Upper lobe of right lung (tissue), 1 donor: ENCODE measurements around the gene KRT6B. TPM values are rescaled to one million over a fixed set of nuclear protein-coding genes. Genes with fewer than 3 reads are reported as not detected.
"Not testable (repeated sequence)": the region's sequence is repeated elsewhere in the genome, so short reads cannot be mapped to it uniquely, and the experiment has no call there.

ENCODE experiments used
- ATAC-seq: fragments of 200-7000 bp; cut with Tn5 transposase; one replicate; pipeline ENCODE4 v1.9.1; 2020; ENCODE audit warnings: mild to moderate bottlenecking, moderate library complexity
- DNase-seq: peaks from one replicate; pipeline ENCODE4 v3.0.0-alpha.2; 2020
- H3K27ac ChIP-seq: fragments of 200-600 bp; one replicate; pipeline ENCODE4 v1.8.0; 2022
- H3K27me3 ChIP-seq: fragments of 200-600 bp; one replicate; pipeline ENCODE4 v1.8.0; 2022; ENCODE audit warnings: mild to moderate bottlenecking
- H3K36me3 ChIP-seq: fragments of 200-600 bp; one replicate; pipeline ENCODE4 v1.8.0; 2022
- H3K4me1 ChIP-seq: fragments of 200-600 bp; one replicate; pipeline ENCODE4 v1.8.0; 2022
- H3K4me3 ChIP-seq: fragments of 200-600 bp; one replicate; pipeline ENCODE4 v1.8.0; 2022; ENCODE audit warnings: mild to moderate bottlenecking
- H3K9me3 ChIP-seq: fragments of 200-600 bp; one replicate; pipeline ENCODE4 v1.8.0; 2022
- intact Hi-C: fragments of 100-400 bp; cut with DNase I; formaldehyde crosslinking; loops from one replicate; pipeline ENCODE4 v1.11.0; 2022
- total RNA-seq: library from RNA; stranded (reverse); fragmentation: NEBNext Ultra II Directional; extraction: Animal tissue kit (Norgen Biotek cat#: 25700); gene quantifications from one replicate; pipeline ENCODE4 v1.2.1, GENCODE V29; 2021
- TF ChIP-seq, protein P1 (sequence below): fragments of 200-600 bp; IDR thresholded peaks from one replicate; pipeline ENCODE4 v1.8.0; 2022; ENCODE audit warnings: antibody characterized with exemption
- donor health status: DM: no; HTN: yes; CAD: no; lungs with severe emphysema.

KRT6B gene
- total RNA-seq, 1 donor from 2014 or later = not detected

- ATAC-seq (peak; percentile 14), DNase-seq (no peak)
- Histone ChIP-seq H3K27ac (no peak overlapping the region), H3K27me3 (peaks cover 4% of the 10 kb centered on the region), H3K36me3 (no peaks in the 10 kb centered on the region), H3K9me3 (no peaks in the 10 kb centered on the region), H3K4me3 (no peak overlapping the region), H3K4me1 (peaks cover 2% of the 10 kb centered on the region)
- intact Hi-C loops = no loop called here
- TF ChIP-seq, protein P1, sequence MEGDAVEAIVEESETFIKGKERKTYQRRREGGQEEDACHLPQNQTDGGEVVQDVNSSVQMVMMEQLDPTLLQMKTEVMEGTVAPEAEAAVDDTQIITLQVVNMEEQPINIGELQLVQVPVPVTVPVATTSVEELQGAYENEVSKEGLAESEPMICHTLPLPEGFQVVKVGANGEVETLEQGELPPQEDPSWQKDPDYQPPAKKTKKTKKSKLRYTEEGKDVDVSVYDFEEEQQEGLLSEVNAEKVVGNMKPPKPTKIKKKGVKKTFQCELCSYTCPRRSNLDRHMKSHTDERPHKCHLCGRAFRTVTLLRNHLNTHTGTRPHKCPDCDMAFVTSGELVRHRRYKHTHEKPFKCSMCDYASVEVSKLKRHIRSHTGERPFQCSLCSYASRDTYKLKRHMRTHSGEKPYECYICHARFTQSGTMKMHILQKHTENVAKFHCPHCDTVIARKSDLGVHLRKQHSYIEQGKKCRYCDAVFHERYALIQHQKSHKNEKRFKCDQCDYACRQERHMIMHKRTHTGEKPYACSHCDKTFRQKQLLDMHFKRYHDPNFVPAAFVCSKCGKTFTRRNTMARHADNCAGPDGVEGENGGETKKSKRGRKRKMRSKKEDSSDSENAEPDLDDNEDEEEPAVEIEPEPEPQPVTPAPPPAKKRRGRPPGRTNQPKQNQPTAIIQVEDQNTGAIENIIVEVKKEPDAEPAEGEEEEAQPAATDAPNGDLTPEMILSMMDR = no peak
Observed at GRCh38 chr12:52411815-52412214, 40.1 kb downstream of the KRT6B start.

- H3K4me1 ChIP-seq, DNase-seq, H3K9me3 ChIP-seq, H3K4me3 ChIP-seq, H3K27me3 ChIP-seq, H3K27ac ChIP-seq, intact Hi-C loops, H3K36me3 ChIP-seq, ATAC-seq: not testable (repeated sequence)
Observed at GRCh38 chr12:52410589-52411248, 41.2 kb downstream of the KRT6B start.

- no peaks in the 10 kb centered on the region for H3K4me1 ChIP-seq
- no peak overlapping the region for H3K4me3 ChIP-seq
- no peaks in the 10 kb centered on the region for H3K36me3 ChIP-seq
- H3K9me3 ChIP-seq = no peaks in the 10 kb centered on the region
- DNase-seq = no peak
- TF ChIP-seq, protein P1 = no peak
- intact Hi-C loops = no loop called here
- H3K27ac ChIP-seq = no peak overlapping the region
- H3K27me3 ChIP-seq = peaks cover 4% of the 10 kb centered on the region
- no peak for ATAC-seq
Observed at GRCh38 chr12:52407918-52408317, 44.0 kb downstream of the KRT6B start.

GRCh38 chr12:52405922-52406385, 46.0 kb downstream of the KRT6B start, which contains the start of gene KRT82:
TSS of gene KRT82 (minus strand) at chr12:52406335. CDS start at chr12:52406277, 58 bp downstream.
- TF ChIP-seq, protein P1 = no peak
- intact Hi-C loops = no loop called here
- H3K4me3 ChIP-seq = no peak within 1 kb of the TSS
- no peaks in the 10 kb centered on the region for H3K27me3 ChIP-seq
- no peaks in the 10 kb centered on the region for H3K9me3 ChIP-seq
- H3K4me1 ChIP-seq = no peaks in the 10 kb centered on the region
- DNase-seq = no peak
- no peaks in the 10 kb centered on the region for H3K36me3 ChIP-seq
- no peak for ATAC-seq
- H3K27ac ChIP-seq = no peak within 1 kb of the TSS

- Histone ChIP-seq H3K4me1 (no peaks in the 10 kb centered on the region), H3K4me3 (no peak overlapping the region), H3K9me3 (no peaks in the 10 kb centered on the region), H3K27me3 (peaks cover 4% of the 10 kb centered on the region), H3K36me3 (no peaks in the 10 kb centered on the region), H3K27ac (no peak overlapping the region)
- DNase-seq (no peak), ATAC-seq (no peak)
- TF ChIP-seq, protein P1 = no peak
- intact Hi-C loops = no loop called here
Observed at GRCh38 chr12:52404951-52405350, 47.0 kb downstream of the KRT6B start.

GRCh38 chr12:52403561-52403960, 48.4 kb downstream of the KRT6B start:
- Histone ChIP-seq H3K4me3 (no peak overlapping the region), H3K9me3 (no peaks in the 10 kb centered on the region), H3K4me1 (no peaks in the 10 kb centered on the region), H3K36me3 (no peaks in the 10 kb centered on the region), H3K27me3 (peaks cover 11% of the 10 kb centered on the region), H3K27ac (no peak overlapping the region)
- intact Hi-C loops = no loop called here
- no peak for ATAC-seq
- TF ChIP-seq, protein P1 = no peak
- DNase-seq = no peak
